ENCODE results near the gene ETV7.

- TF ChIP-seq EZH2 (IDR thresholded peaks at IDR 0.05; ENCODE audit: low read length, missing control alignments) (no peak), CTCF (conservative IDR thresholded peaks at IDR 0.05 in 1 of 2, IDR thresholded peaks at IDR 0.05 in 1 of 2; ENCODE audit: low read depth in 1 of 2, low read length in 2 of 2) (no peak)
These were observed 41.6 kb downstream of the ETV7 start for GRCh38 chr6:36345681-36346466.

Data from fibroblast of lung (primary cell).